ENCODE data around the gene ZNF789.
"Not testable (repeated sequence)": the region's sequence is repeated elsewhere in the genome, so short reads cannot be mapped to it uniquely, and the experiment has no call there.

ZNF789 gene

DNA sequence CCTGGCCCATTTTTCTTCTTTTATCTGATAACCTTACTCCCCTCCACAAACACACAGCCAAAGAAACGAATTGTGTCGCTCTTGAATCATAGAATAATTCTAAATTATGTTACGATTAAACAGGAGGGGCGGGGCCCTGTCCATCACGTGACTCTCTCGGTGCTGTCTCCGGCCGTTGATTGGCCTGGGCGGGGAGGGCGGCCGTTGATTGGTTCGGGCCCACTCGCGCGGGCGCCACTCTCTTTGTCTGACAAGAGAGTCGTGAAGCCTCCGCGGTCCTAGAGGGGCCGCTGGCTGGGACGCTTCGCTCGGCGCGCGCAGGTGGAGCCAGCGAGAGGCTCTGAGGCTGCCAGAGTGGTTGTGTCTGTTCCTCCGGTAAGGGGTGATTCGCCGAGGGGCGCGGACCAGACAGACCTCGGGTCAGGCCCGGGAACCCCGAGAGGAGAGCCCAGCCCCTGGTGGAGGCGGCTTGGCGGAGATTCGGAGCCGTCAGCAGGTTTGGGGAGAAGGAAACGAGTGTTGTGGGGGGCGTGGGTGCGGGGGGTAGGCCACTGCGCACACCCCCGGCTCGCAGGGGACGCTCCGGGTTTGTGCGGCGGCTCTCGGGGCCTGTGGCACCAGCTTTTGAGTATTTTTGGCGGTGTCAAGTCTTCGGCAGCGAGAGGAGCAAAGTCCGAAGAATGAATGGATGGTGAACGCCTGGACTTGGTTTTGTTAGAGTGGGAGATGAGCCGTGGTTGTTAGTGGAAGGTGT lies at the start of gene ZNF789:
Gene ZNF789, plus strand, starts transcription at position 330 of the 754 bp plus-strand sequence. CDS start 3,567 bp downstream, outside the sequence.
- DNase-seq = peak; percentile 98

- DNase-seq = no peak
These were observed 47.6 kb upstream of the ZNF789 start for GRCh38 chr7:99424932-99425730.

- no peak for DNase-seq
These were observed 43.6 kb upstream of the ZNF789 start for GRCh38 chr7:99428972-99429566.

DNA sequence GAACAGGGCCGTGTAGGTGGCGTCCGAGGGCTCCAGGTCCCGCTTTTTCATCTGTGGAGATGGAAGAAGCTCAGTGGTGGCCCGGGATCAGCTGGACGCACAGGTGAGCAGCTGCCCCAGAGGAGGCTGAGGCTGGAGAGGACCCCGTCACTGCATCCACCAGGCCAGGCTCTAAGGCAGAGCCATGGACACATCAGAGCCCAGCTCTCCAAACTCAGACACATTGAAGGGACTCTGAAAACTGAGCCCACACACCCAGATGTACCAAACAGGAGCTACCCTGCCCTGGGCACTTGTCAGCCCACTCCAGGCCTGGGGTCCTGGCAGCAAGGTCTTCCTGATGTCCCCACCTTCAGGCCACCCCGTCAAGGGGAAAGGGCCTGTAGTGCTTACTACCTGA lies 42.9 kb upstream of the ZNF789 start:
- DNase-seq = no peak

- DNase-seq = not testable (repeated sequence)
These were observed 40.7 kb upstream of the ZNF789 start for GRCh38 chr7:99431756-99432540.

DNA sequence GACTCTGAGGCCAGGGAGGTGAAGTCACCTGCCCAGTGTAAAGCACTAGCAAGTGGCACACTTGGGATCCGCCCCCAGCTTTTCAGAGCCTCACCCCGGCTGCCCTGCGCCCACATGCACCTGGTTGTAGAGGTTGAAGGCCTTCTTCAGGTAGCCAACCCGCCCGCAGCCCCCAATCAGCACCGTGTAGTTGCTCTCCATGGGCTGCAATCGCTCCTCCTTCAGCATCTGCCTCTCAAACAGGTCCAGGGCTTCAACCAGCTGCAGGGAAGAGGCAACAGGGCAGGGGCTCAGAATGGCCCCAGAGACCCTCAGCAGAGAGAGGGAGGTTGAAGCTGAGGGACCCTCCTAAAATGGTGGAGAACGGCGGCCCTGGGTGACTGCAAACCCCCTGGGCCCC lies 39.5 kb upstream of the ZNF789 start:
- DNase-seq = no peak

GRCh38 chr7:99437946-99438572 lies 34.6 kb upstream of the ZNF789 start:
- no peak for DNase-seq

GRCh38 chr7:99438573-99439480 lies 33.9 kb upstream of the ZNF789 start, which contains the start of the genes CPSF4 and PTCD1:
CPSF4 (plus strand) TSS chr7:99438943; CDS start chr7:99439083, 140 bp downstream.
PTCD1 (minus strand) TSS chr7:99438798; CDS start chr7:99435242, 3,556 bp downstream.
- DNase-seq = peak; percentile 98

DNA sequence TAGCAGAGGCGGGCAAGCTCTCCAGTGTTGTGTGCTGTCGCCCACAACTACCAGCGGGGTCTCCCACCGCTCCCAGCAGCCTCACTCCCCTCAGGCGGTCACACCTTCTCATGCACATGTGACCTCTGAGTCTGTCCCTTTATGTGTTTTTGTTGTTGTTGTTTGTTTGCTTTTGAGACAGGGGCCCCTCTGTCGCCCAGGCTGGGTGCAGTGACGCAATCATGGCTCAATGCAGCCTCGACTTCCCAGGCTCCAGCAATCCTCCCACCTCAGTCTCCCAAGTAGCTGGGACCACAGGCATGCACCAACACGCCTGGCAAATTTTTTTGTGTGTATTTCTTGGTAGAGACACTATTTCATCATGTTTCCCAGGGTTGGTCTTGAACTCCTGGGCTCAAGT lies 32.5 kb upstream of the ZNF789 start:
- DNase-seq = no peak

- DNase-seq = no peak
These were observed 26.6 kb upstream of the ZNF789 start for GRCh38 chr7:99446096-99446495.

DNA sequence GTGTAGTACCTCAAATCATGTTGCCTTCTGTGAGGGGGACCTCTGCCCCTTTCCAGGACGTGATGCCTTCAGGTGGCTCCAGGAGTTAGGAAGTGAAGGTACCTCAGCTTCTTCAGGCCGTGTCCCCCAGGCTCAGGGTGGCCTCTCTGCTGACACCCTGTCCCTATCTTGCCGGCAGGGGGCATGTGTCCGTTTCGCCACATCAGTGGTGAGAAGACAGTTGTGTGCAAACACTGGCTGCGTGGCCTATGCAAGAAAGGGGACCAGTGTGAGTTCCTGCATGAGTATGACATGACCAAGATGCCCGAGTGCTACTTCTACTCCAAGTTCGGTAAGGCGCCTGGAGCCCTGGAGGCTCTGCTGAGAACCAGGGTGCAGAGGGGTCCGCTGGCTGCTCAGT lies 24.7 kb upstream of the ZNF789 start:
- no peak for DNase-seq

- DNase-seq = no peak
These were observed 23.8 kb upstream of the ZNF789 start for GRCh38 chr7:99448855-99449254.

DNA sequence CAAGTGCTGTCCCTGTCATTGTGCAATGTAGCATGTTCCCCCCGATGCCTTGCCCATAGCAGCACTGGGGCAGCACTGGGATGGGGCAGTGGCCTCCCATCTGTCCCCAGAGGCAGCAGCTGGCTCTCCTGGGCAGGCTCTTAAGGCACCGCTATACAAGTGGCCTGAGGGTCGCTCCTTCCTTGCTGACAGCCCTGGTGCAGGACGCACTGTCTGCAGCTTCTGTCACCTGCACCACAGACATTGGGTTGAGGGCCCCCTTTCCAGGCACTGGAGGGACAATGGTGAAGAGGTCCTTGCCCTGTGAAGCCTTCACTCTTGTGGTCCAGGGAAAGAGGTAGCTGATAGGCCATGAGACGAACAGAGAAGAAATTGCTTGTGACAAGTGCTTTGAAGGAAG lies 23.4 kb upstream of the ZNF789 start:
- DNase-seq = no peak

- DNase-seq = no peak
These were observed 20.8 kb upstream of the ZNF789 start for GRCh38 chr7:99451936-99452335.

DNA sequence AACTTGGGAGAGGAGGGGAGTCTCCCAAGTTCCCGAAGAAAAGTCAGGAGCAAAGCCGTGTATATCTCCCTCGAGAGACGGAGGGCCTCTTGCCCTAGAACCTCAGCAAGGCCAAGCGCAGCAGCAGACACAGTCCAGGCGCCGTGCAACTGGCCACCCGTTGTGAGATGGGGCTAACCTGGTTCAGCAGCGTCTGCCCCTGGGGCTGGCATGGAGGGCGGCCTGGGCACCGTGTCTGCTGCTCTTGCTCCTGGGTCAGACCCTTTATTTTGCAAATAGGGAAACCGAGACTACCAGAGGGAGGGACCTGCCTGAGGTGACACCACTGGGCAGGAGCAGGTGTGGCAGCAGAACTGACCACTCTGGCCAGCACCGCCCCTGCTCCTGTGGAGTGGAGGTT lies 20.1 kb upstream of the ZNF789 start:
- DNase-seq = no peak

- DNase-seq = no peak
These were observed 19.6 kb upstream of the ZNF789 start for GRCh38 chr7:99453105-99453504.

GRCh38 chr7:99455874-99456273 lies 16.8 kb upstream of the ZNF789 start:
- DNase-seq = no peak

DNA sequence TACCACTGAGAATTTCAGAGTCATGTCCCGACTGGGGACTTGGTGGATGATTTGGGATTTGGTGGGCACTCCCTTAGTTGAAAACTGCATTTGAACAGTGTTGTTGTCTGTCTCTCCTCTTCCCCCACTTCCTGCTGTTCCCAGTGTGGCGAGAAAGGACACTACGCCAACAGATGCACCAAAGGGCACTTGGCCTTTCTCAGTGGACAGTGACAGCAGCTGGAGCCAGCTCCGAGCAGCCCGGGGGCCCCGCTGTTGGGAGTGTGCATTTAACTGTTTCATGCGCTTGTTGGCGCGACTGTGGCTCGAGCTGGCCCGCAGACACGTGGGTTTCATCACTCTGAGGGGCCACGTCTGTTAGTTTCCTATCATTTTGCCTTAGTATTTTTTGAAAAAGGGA lies 16.4 kb upstream of the ZNF789 start:
- DNase-seq = no peak

GRCh38 chr7:99457050-99457649 lies 15.5 kb upstream of the ZNF789 start:
- DNase-seq = no peak

GRCh38 chr7:99457650-99458493 lies 14.8 kb upstream of the ZNF789 start:
- no peak for DNase-seq
